ENCODE measurements around the gene LMBRD1. TPM values are rescaled to one million over a fixed set of nuclear protein-coding genes. Genes with fewer than 3 reads are reported as not detected.
"Not testable (repeated sequence)": the region's sequence is repeated elsewhere in the genome, so short reads cannot be mapped to it uniquely, and the experiment has no call there.

Gene LMBRD1
- total and polyA plus RNA-seq, 4 experiments from 2014 or later: 53.8 to 61.5 (median 55.2) TPM

GRCh38 chr6:69791065-69791471 lies 5.7 kb downstream of the LMBRD1 start:
- Histone ChIP-seq H3K27me3 (ENCODE audit: insufficient read depth, low read length) (no peaks in the 10 kb centered on the region), H3K36me3 (ENCODE audit: insufficient read depth, low read length) (no peaks in the 10 kb centered on the region), H3K4me1 (ENCODE audit: insufficient read depth, low read length) (peaks cover 48% of the 10 kb centered on the region), H3K4me3 (ENCODE audit: low read length in 2 of 2) (no peak overlapping the region), H3K27ac (ENCODE audit: low read depth, low read length) (no peak overlapping the region), H3K9me3 (ENCODE audit: control insufficient read depth in 1 of 2, low read length in 2 of 2) (no peaks in the 10 kb centered on the region)
- H3K4me1 Mint-ChIP-seq: peaks cover 43 to 70% (median 56%) of the 10 kb centered on the region in 4 donors
- no peak for DNase-seq
- intact Hi-C loops (cut with micrococcal nuclease): loop anchor here (10.0 kb wide), 1 partner anchor 774 kb away; the partner anchor contains the start of gene SDHAF4
- no peaks in the 10 kb centered on the region for H3K27me3 Mint-ChIP-seq
- ChIA-PET CTCF (ENCODE audit: partially characterized antibody) (no interaction called here), POLR2A (ENCODE audit: partially characterized antibody) (no interaction called here)
- H3K4me3 Mint-ChIP-seq: peak overlapping the region in 1 of 8 donors; percentile 31
- no peak overlapping the region for H3K27ac Mint-ChIP-seq
- peaks cover 15 to 24% of the 10 kb centered on the region in 2 donors for H3K36me3 Mint-ChIP-seq
- H3K9me3 Mint-ChIP-seq: no peaks in the 10 kb centered on the region

GRCh38 chr6:69790629-69791028 lies 6.2 kb downstream of the LMBRD1 start:
- ChIA-PET CTCF (ENCODE audit: partially characterized antibody) (interaction anchor here (1.6 kb wide), 1 partner anchor 60 kb away, joined by 5 read pairs; no protein-coding TSS in a partner anchor), POLR2A (ENCODE audit: partially characterized antibody) (no interaction called here)
- DNase-seq: no peak
- H3K9me3 ChIP-seq (ENCODE audit: control insufficient read depth in 1 of 2, low read length in 2 of 2): no peaks in the 10 kb centered on the region
- Mint-ChIP-seq H3K4me1 (peaks cover 42 to 70% (median 55%) of the 10 kb centered on the region in 4 donors), H3K36me3 (peaks cover 15 to 22% of the 10 kb centered on the region in 2 donors), H3K27me3 (no peaks in the 10 kb centered on the region), H3K27ac (no peak overlapping the region), H3K9me3 (no peaks in the 10 kb centered on the region), H3K4me3 (no peak overlapping the region)
- H3K4me1 ChIP-seq (ENCODE audit: insufficient read depth, low read length): peaks cover 48% of the 10 kb centered on the region
- no peaks in the 10 kb centered on the region for H3K27me3 ChIP-seq (ENCODE audit: insufficient read depth, low read length)
- intact Hi-C loops (cut with micrococcal nuclease): loop anchor here (10.0 kb wide), 1 partner anchor 774 kb away; the partner anchor contains the start of gene SDHAF4
- no peak overlapping the region for H3K27ac ChIP-seq (ENCODE audit: low read depth, low read length)
- H3K36me3 ChIP-seq (ENCODE audit: insufficient read depth, low read length): no peaks in the 10 kb centered on the region
- no peak overlapping the region for H3K4me3 ChIP-seq (ENCODE audit: low read length in 2 of 2)

GRCh38 chr6:69789578-69789977 lies 7.2 kb downstream of the LMBRD1 start:
- Mint-ChIP-seq H3K4me1 (peaks cover 44 to 70% (median 56%) of the 10 kb centered on the region in 4 donors), H3K4me3 (no peak overlapping the region), H3K9me3 (peaks cover 0 to 1% (median 0%) of the 10 kb centered on the region in 8 donors), H3K36me3 (peaks cover 24 to 29% of the 10 kb centered on the region in 2 donors), H3K27me3 (no peaks in the 10 kb centered on the region), H3K27ac (no peak overlapping the region)
- Histone ChIP-seq H3K36me3 (ENCODE audit: insufficient read depth, low read length) (no peaks in the 10 kb centered on the region), H3K9me3 (ENCODE audit: control insufficient read depth in 1 of 2, low read length in 2 of 2) (no peaks in the 10 kb centered on the region), H3K27ac (ENCODE audit: low read depth, low read length) (no peak overlapping the region), H3K4me3 (ENCODE audit: low read length in 2 of 2) (no peak overlapping the region), H3K4me1 (ENCODE audit: insufficient read depth, low read length) (peaks cover 48% of the 10 kb centered on the region), H3K27me3 (ENCODE audit: insufficient read depth, low read length) (no peaks in the 10 kb centered on the region)
- CTCF ChIA-PET (ENCODE audit: partially characterized antibody): interaction anchor here (1.6 kb wide), 1 partner anchor 58 kb away, joined by 5 read pairs; no protein-coding TSS in a partner anchor
- POLR2A ChIA-PET (ENCODE audit: partially characterized antibody): no interaction called here
- intact Hi-C loops (cut with micrococcal nuclease): no loop called here
- DNase-seq: no peak

GRCh38 chr6:69787436-69787835 lies 9.4 kb downstream of the LMBRD1 start:
- Mint-ChIP-seq H3K36me3 (peaks cover 31 to 32% of the 10 kb centered on the region in 2 donors), H3K4me1 (peaks cover 46 to 65% (median 50%) of the 10 kb centered on the region in 4 donors), H3K4me3 (peak overlapping the region in 2 of 8 donors; percentile 8 to 49)
- H3K4me3 ChIP-seq (ENCODE audit: low read length in 2 of 2); POLR2A ChIA-PET (ENCODE audit: partially characterized antibody); H3K9me3 ChIP-seq (ENCODE audit: control insufficient read depth in 1 of 2, low read length in 2 of 2); CTCF ChIA-PET (ENCODE audit: partially characterized antibody); H3K9me3 Mint-ChIP-seq; H3K27me3 ChIP-seq (ENCODE audit: insufficient read depth, low read length); H3K36me3 ChIP-seq (ENCODE audit: insufficient read depth, low read length); H3K27ac Mint-ChIP-seq; DNase-seq; H3K27me3 Mint-ChIP-seq; H3K27ac ChIP-seq (ENCODE audit: low read depth, low read length); intact Hi-C loops (cut with micrococcal nuclease): not testable (repeated sequence)
- peaks cover 56% of the 10 kb centered on the region for H3K4me1 ChIP-seq (ENCODE audit: insufficient read depth, low read length)

GRCh38 chr6:69785697-69786096 lies 11.1 kb downstream of the LMBRD1 start:
- Histone ChIP-seq H3K27ac (ENCODE audit: low read depth, low read length) (no peak overlapping the region), H3K27me3 (ENCODE audit: insufficient read depth, low read length) (no peaks in the 10 kb centered on the region), H3K9me3 (ENCODE audit: control insufficient read depth in 1 of 2, low read length in 2 of 2) (no peaks in the 10 kb centered on the region), H3K36me3 (ENCODE audit: insufficient read depth, low read length) (no peaks in the 10 kb centered on the region), H3K4me3 (ENCODE audit: low read length in 2 of 2) (no peak overlapping the region), H3K4me1 (ENCODE audit: insufficient read depth, low read length) (peaks cover 48% of the 10 kb centered on the region)
- peak overlapping the region in 2 of 8 donors; percentile 16 to 31 for H3K4me3 Mint-ChIP-seq
- H3K36me3 Mint-ChIP-seq: peaks cover 33 to 37% of the 10 kb centered on the region in 2 donors
- peaks cover 0 to 1% (median 0%) of the 10 kb centered on the region in 8 donors for H3K9me3 Mint-ChIP-seq
- H3K4me1 Mint-ChIP-seq: peaks cover 39 to 59% (median 45%) of the 10 kb centered on the region in 4 donors
- POLR2A ChIA-PET (ENCODE audit: partially characterized antibody): interaction anchor here (1.8 kb wide), 1 partner anchor 11 kb away, joined by 8 read pairs; the partner anchor contains the start of gene LMBRD1
- H3K27me3 Mint-ChIP-seq: no peaks in the 10 kb centered on the region
- intact Hi-C loops (cut with micrococcal nuclease): no loop called here
- peak overlapping the region in 3 of 7 donors; percentile 12 to 47 (median 13) for H3K27ac Mint-ChIP-seq
- CTCF ChIA-PET (ENCODE audit: partially characterized antibody): interaction anchor here (3.2 kb wide), 1 partner anchor 11 kb away, joined by 14 read pairs; the partner anchor contains the start of gene LMBRD1
- DNase-seq: no peak

- ChIA-PET CTCF (ENCODE audit: partially characterized antibody) (interaction anchor here (3.2 kb wide), 1 partner anchor 12 kb away, joined by 14 read pairs; the partner anchor contains the start of gene LMBRD1), POLR2A (ENCODE audit: partially characterized antibody) (interaction anchor here (1.8 kb wide), 1 partner anchor 12 kb away, joined by 8 read pairs; the partner anchor contains the start of gene LMBRD1)
- Mint-ChIP-seq H3K27me3 (no peaks in the 10 kb centered on the region), H3K4me3 (peak overlapping the region in 3 of 8 donors; percentile 6 to 46 (median 45)), H3K27ac (peak overlapping the region in 5 of 7 donors; percentile 5 to 81 (median 47)), H3K9me3 (peaks cover 0 to 1% (median 0%) of the 10 kb centered on the region in 8 donors), H3K36me3 (peaks cover 34 to 37% of the 10 kb centered on the region in 2 donors), H3K4me1 (peaks cover 33 to 57% (median 43%) of the 10 kb centered on the region in 4 donors)
- H3K4me1 ChIP-seq (ENCODE audit: insufficient read depth, low read length): peaks cover 42% of the 10 kb centered on the region
- H3K9me3 ChIP-seq (ENCODE audit: control insufficient read depth in 1 of 2, low read length in 2 of 2): no peaks in the 10 kb centered on the region
- no peaks in the 10 kb centered on the region for H3K27me3 ChIP-seq (ENCODE audit: insufficient read depth, low read length)
- no peaks in the 10 kb centered on the region for H3K36me3 ChIP-seq (ENCODE audit: insufficient read depth, low read length)
- H3K4me3 ChIP-seq (ENCODE audit: low read length in 2 of 2): no peak overlapping the region
- intact Hi-C loops (cut with micrococcal nuclease): loop anchor here (1.0 kb wide), 1 partner anchor 8 kb away; no protein-coding TSS in a partner anchor
- no peak for DNase-seq
- no peak overlapping the region for H3K27ac ChIP-seq (ENCODE audit: low read depth, low read length)
These were observed 12.0 kb downstream of the LMBRD1 start for GRCh38 chr6:69784595-69785377.

- peaks cover 33 to 39% of the 10 kb centered on the region in 2 donors for H3K36me3 Mint-ChIP-seq
- no peaks in the 10 kb centered on the region for H3K27me3 Mint-ChIP-seq
These were observed 13.7 kb downstream of the LMBRD1 start for GRCh38 chr6:69783108-69783507.

More at GRCh38 chr6:69783108-69783507, 13.7 kb downstream of the LMBRD1 start:
- no peak overlapping the region for H3K27ac ChIP-seq (ENCODE audit: low read depth, low read length)
- Mint-ChIP-seq H3K4me3 (peak overlapping the region in 1 of 8 donors; percentile 40), H3K9me3 (peaks cover 0 to 1% (median 0%) of the 10 kb centered on the region in 8 donors), H3K4me1 (peaks cover 34 to 58% (median 42%) of the 10 kb centered on the region in 4 donors), H3K27ac (peak overlapping the region in 1 of 7 donors; percentile 59)
- POLR2A ChIA-PET (ENCODE audit: partially characterized antibody): no interaction called here
- CTCF ChIA-PET (ENCODE audit: partially characterized antibody): interaction anchor here (1.3 to 1.5 kb wide), 2 partner anchors 10 to 30 kb away, joined by 4 to 6 read pairs; no protein-coding TSS in a partner anchor
- no peaks in the 10 kb centered on the region for H3K9me3 ChIP-seq (ENCODE audit: control insufficient read depth in 1 of 2, low read length in 2 of 2)
- intact Hi-C loops (cut with micrococcal nuclease): no loop called here
- H3K4me1 ChIP-seq (ENCODE audit: insufficient read depth, low read length): peaks cover 38% of the 10 kb centered on the region
- H3K4me3 ChIP-seq (ENCODE audit: low read length in 2 of 2): no peak overlapping the region
- no peak for DNase-seq
- no peaks in the 10 kb centered on the region for H3K27me3 ChIP-seq (ENCODE audit: insufficient read depth, low read length)
- no peaks in the 10 kb centered on the region for H3K36me3 ChIP-seq (ENCODE audit: insufficient read depth, low read length)

Data from CD4-positive, alpha-beta memory T cell (primary cell).